GM19035 (cell line): Measurements from ENCODE around the gene PSMD3.

Experiments
- ATAC-seq: cut with Tn5 transposase; IDR thresholded peaks from one replicate; pipeline ENCODE4 v1.9.1; 2021; ENCODE audit not compliant: unreplicated experiment

Gene PSMD3

DNA sequence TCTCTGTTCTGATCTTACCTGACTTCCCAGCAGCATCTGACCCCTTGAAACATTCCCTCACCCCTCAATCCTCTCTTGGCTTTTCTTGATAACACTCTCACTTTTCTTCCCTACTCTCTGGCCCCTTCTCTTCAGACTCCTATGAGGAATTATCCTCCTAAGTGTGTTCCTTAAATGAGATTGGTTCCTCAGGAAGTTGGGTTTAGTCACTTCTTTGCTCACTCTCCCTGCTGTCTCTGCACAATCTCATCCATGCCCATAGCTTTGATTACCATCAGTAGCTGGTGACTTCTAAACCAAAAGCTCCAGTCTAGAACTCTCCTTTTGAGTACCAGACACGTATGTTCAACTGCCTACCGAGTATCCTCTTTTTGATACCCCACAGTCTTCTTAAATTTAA, 60.6 kb downstream of the PSMD3 start:
- ATAC-seq, result no peak
